Heart right ventricle (tissue), 16 donors: ENCODE data around the gene ENKUR. TPM values are rescaled to one million over a fixed set of nuclear protein-coding genes. Genes with fewer than 3 reads are reported as not detected.
A peak's percentile ranks its signal among the peaks of the same experiment; 100 is the strongest.

Source experiments
- ATAC-seq, 8 donors: fragments of 200-7000 bp; cut with Tn5 transposase; one replicate each; pipeline ENCODE4 v1.9.1; 2020; ENCODE audit warnings: mild to moderate bottlenecking in 8 of 8, moderate library complexity in 8 of 8, moderate number of reproducible peaks in 1 of 8
- DNase-seq, 2 donors: peaks; one replicate each; pipeline ENCODE4 v3.0.0-alpha.2; 2020
- H3K27ac ChIP-seq, 10 donors: fragments of 200-600 bp; sonication (generic) in 2 of 10; one replicate each; pipeline versions ENCODE4 v1.5.0 to v1.8.0; 2020 to 2022; ENCODE audit warnings: mild to moderate bottlenecking in 3 of 10
- H3K27me3 ChIP-seq, 7 donors: fragments of 200-600 bp; one replicate each; pipeline ENCODE4 v1.8.0; 2021 to 2022; ENCODE audit warnings: mild to moderate bottlenecking in 2 of 7
- H3K36me3 ChIP-seq, 9 donors: fragments of 200-600 bp; sonication (generic) in 1 of 9; one replicate each; pipeline versions ENCODE4 v1.5.0 to v1.8.0; 2020 to 2022; ENCODE audit warnings: mild to moderate bottlenecking in 2 of 9
- H3K4me1 ChIP-seq, 9 donors: fragments of 200-600 bp; sonication (generic) in 1 of 9; one replicate each; pipeline versions ENCODE4 v1.5.0 to v1.8.0; 2020 to 2022; ENCODE audit warnings: mild to moderate bottlenecking in 4 of 9
- H3K4me3 ChIP-seq, 10 donors: fragments of 200-600 bp; sonication (generic) in 2 of 10; one replicate each; pipeline versions ENCODE4 v1.5.0 to v1.8.0; 2020 to 2022; ENCODE audit warnings: mild to moderate bottlenecking in 7 of 10, moderate library complexity in 2 of 10
- H3K9me3 ChIP-seq, 11 donors: fragments of 200-600 bp in 10 of 11; sonication (generic) in 2 of 11; one replicate each; pipeline versions ENCODE4 v1.5.0 to v1.8.0; 2013 to 2022; ENCODE audit warnings: mild to moderate bottlenecking in 2 of 11, control low read depth in 1 of 11, moderate library complexity in 1 of 11
- CTCF ChIP-seq, 9 donors: fragments of 200-600 bp; sonication (generic) in 2 of 9; IDR thresholded peaks; one replicate each; pipeline versions ENCODE4 v1.5.0 to v1.8.0; 2021 to 2022; ENCODE audit warnings: antibody characterized with exemption in 9 of 9, mild to moderate bottlenecking in 5 of 9, moderate library complexity in 1 of 9
- WGBS, 2 donors: extraction: QIAGEN DNeasy Blood & Tissue Kit; methylation state at CpG; one replicate each; pipeline ENCODE4 v1.1.7; 2013; ENCODE audit warnings: inconsistent platforms in 1 of 2; 5-methylcytosine and 5-hydroxymethylcytosine counted together
- intact Hi-C, 10 donors: fragments of 100-400 bp; cut with DNase I; formaldehyde crosslinking; loops; one replicate each; pipeline versions ENCODE4 v1.11.1 to v1.14.2; 2022
- polyA plus RNA-seq, 2 donors: library from polyadenylated mRNA; stranded (reverse); fragments of 200-250 nt; gene quantifications; one replicate each; pipeline ENCODE4 v1.2.3, GENCODE V29; 2013
- total RNA-seq, 10 donors: library from RNA; stranded (reverse); fragmentation: NEBNext Ultra II Directional in 3 of 10; extraction: Animal tissue kit (Norgen Biotek cat#: 25700) in 3 of 10; gene quantifications; one replicate each; pipeline versions ENCODE4 v1.2.1 to v1.2.4, GENCODE V29; 2021 to 2023
- donor health status: Arrhythmogenic right ventricular cardiomyopathy.
- donor health status: ischemic (EF 13 %, LVEDD 7.1; RV severe dilation, severe dysfunction).
- donor health status: healthy with polysubstance abuse.
- donor health status: DM: no; HTN: yes; CAD: no.
- donor health status: DM: no; HTN: no; CAD: no.
- donor health status: ischemic (EF 25% LVEDD 6.9; RV normal size, moderate dysfunction).
- donor health status: ischemic (EF 25% LVEDD 5.7; RV mildly dilated, moderate dysfunction).
- donor health status: healthy.
- donor health status: DM: yes; HTN: yes; CAD: no.
- donor health status: Ischemic cardiomyopathy.
- donor health status: ischemic (EF 35%, LVEDD 5.7; RV mildly dilated, moderate dysfunction).
- donor health status: nonischemic (EF 11% LVEDD 7.7; RV severe dilation, severe dysfunction).
- donor health status: DM: yes; HTN: yes; CAD: no.
- donor health status: PGD.
- donor health status: ischemic (EF 29% LVEDD 5.4; RV normal size, mild dysfunction).
- donor health status: nonischemic (EF 23%, LVEDD 6.1; RV moderate dilation, normal function).

Gene ENKUR
- total and polyA plus RNA-seq, 12 donors, result 0.10 TPM; not detected in 11

- no peak for TF ChIP-seq CTCF (IDR thresholded peaks at IDR 0.05)
- 44 to 52% methylated on average over 10 of the region's 10 CpGs for WGBS, 2 donors
- Histone ChIP-seq H3K9me3 (no peaks in the 10 kb centered on the region), H3K27ac (peak overlapping the region; percentile 55 to 92 (median 86)), H3K4me1 (peaks cover 0 to 40% (median 14%) of the 10 kb centered on the region in 9 donors), H3K4me3 (peak overlapping the region; percentile 51 to 73 (median 64)), H3K27me3 (peaks cover 0 to 6% (median 0%) of the 10 kb centered on the region in 7 donors), H3K36me3 (no peaks in the 10 kb centered on the region)
- intact Hi-C loops, result loop anchor here in 5 of 10 donors (5.0 to 10.0 kb wide), 4 partner anchors 87 to 304 kb away; partner anchors contain the start of gene ARHGAP21 (in 5 of the 5)
- DNase-seq (peak in 1 of 2 donors; percentile 24), ATAC-seq (peak; percentile 12 to 49 (median 32))
Measured at GRCh38 chr10:24951201-24952142, 64.5 kb downstream of the ENKUR start.

GRCh38 chr10:24950439-24950838 is 65.5 kb downstream of the ENKUR start:
- DNase-seq, result no peak
- intact Hi-C loops, result loop anchor here in 5 of 10 donors (5.0 to 10.0 kb wide), 4 partner anchors 86 to 303 kb away; partner anchors contain the start of gene ARHGAP21 (in 5 of the 5)
- Histone ChIP-seq H3K4me3 (no peak overlapping the region), H3K9me3 (no peaks in the 10 kb centered on the region), H3K27ac (peak overlapping the region in 2 of 10 donors; percentile 86 to 91), H3K36me3 (no peaks in the 10 kb centered on the region), H3K4me1 (peaks cover 0 to 40% (median 14%) of the 10 kb centered on the region in 9 donors), H3K27me3 (peaks cover 0 to 6% (median 0%) of the 10 kb centered on the region in 7 donors)
- WGBS, 2 donors, result 71 to 78% methylated on average over 5 of the region's 5 CpGs
- no peak for TF ChIP-seq CTCF (IDR thresholded peaks at IDR 0.05)
- ATAC-seq, result no peak

- Histone ChIP-seq H3K4me3 (no peak overlapping the region), H3K36me3 (no peaks in the 10 kb centered on the region), H3K9me3 (no peaks in the 10 kb centered on the region), H3K27ac (no peak overlapping the region), H3K4me1 (peaks cover 0 to 40% (median 15%) of the 10 kb centered on the region in 9 donors), H3K27me3 (peaks cover 0 to 6% (median 0%) of the 10 kb centered on the region in 7 donors)
- WGBS, 2 donors, result 73 to 81% methylated on average over 3 of the region's 3 CpGs
- intact Hi-C loops, result loop anchor here in 5 of 10 donors (5.0 to 10.0 kb wide), 4 partner anchors 85 to 302 kb away; partner anchors contain the start of gene ARHGAP21 (in 5 of the 5)
- TF ChIP-seq CTCF (IDR thresholded peaks at IDR 0.05), result no peak
- no peak for ATAC-seq
- no peak for DNase-seq
Measured at GRCh38 chr10:24949616-24950015, 66.3 kb downstream of the ENKUR start.

GRCh38 chr10:24947304-24948097 is 68.5 kb downstream of the ENKUR start:
- peak overlapping the region in 8 of 10 donors; percentile 1 to 80 (median 71) for H3K27ac ChIP-seq
- intact Hi-C loops, result no loop called here
- H3K4me3 ChIP-seq, result no peak overlapping the region
- DNase-seq (peak in 1 of 2 donors; percentile 20), ATAC-seq (peak in 7 of 8 donors; percentile 52 to 75 (median 59))
- WGBS, 2 donors, result 58 to 62% methylated on average over 4 of the region's 4 CpGs
- no peaks in the 10 kb centered on the region for H3K9me3 ChIP-seq
- H3K4me1 ChIP-seq, result peaks cover 0 to 31% (median 15%) of the 10 kb centered on the region in 9 donors
- H3K36me3 ChIP-seq, result no peaks in the 10 kb centered on the region
- no peak for TF ChIP-seq CTCF (IDR thresholded peaks at IDR 0.05)
- peaks cover 0 to 6% (median 0%) of the 10 kb centered on the region in 7 donors for H3K27me3 ChIP-seq
